Measurements from ENCODE around the gene LRP5.

LRP5 gene

DNA sequence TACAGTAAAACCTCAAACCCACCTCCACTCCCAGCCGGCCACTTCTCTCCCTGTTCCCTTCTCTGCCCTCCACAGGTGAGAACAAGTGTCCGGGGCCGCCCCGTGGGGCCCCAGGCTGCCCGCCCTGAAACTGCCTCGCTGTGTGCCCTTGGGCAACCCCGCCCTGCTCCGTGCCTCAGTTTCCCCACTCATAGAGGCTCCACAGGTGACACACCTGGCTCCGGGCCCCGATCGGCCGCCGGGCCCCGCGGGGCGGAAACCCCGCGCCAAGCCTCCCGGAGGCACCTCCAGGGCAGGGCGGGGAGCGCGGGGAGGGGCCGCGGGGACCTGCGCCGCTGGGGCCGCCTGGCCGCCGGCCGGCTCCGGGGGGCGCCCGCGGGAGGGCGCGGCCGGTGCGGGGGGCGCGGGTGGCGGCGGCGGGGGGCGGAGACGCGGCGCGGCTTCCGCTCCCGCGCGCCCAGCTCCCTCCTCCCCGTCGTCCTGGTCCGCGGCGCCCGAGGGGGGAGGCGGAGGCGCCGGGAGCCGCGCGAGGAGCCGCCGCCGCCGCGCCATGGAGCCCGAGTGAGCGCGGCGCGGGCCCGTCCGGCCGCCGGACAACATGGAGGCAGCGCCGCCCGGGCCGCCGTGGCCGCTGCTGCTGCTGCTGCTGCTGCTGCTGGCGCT lies at the start of gene LRP5:
LRP5 (plus strand) TSS at position 475 of the 663 bp plus-strand sequence; CDS start at position 599, 124 bp downstream.
- no peak for DNase-seq

DNA sequence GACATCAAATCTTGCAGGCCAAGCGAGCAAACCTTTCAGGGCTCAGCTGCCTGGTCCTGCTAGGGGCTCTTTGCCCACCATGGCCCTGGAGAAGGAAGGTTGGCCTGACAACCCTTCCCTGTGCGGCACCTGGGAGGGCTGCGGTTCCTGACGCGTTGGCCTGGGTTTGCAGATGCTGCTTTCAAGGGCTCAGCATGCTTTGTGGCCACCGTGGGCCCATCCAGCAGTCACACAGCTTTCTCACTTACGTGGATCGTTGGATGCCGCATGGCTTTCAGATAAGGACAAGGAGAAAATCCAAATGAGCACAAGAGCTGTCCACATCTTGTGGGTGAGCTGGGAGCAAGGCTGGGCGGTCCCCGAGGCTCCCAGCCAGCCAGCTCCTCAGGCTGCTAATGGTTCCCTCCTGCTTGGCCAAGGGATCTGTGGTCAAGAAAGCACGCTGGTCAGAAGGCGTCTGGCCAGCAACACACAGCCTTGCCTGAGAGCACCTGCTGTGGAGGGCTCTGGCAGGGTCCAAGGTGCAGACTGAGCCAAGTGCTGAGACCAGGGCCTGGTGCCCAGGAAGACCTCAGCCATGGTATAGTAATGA lies 48.9 kb upstream of the LRP5 start:
- no peak for DNase-seq

DNA sequence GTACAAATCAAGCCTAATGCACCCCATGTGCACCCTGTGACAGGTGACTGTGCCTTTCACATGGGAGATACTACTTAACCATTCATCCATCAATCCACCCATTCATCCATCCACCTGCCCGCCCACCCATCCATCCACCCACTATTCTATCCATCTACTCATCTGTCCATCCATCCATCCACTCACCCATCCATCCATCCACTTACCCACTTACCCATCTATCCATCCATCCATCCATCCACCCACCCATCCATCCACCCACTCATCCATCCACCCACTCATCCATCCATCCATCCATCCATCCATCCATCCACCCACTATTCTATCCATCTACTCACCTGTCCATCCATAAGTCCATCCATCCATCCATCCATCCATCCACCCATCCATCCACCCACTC lies 48.1 kb upstream of the LRP5 start:
- DNase-seq, result no peak

DNA sequence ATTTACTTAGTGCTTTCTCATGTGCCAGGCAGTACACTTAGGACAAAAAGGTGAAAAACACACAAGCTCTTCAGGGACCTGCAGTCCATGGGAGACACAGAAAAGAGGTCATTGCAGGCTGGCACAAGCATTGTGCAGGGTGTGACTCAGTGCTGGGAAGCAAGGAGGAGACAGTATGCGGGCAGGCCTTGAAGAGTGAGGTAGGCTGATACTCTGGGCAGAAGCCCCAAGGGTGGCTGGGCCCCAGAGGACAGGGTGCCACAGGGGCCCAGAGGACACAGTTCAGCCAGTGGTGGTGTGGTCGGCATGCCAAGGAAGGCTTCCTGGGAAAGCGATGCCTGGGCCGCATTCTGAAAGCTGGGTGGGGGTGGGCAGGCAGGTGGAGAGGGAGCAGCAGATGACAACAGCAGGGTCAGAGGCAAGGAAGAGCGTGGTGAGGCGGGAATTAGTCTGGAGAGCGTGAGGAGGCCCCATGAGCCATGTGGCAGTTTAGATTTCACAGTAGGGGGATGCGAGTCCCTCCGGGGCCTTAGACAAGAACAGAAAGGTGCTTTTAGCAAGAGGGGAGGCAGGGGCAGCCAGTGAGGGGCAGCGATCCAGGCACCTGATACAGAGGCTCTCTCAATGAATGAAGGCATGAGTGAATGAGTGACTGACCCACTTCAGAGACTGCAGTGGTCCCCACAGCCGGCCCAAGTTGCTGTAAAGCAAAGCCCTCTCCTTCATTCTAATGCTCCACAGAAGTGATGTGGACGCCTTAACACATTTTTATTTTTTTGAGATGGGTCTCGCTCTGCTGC lies 47.5 kb upstream of the LRP5 start:
- DNase-seq, result no peak

DNA sequence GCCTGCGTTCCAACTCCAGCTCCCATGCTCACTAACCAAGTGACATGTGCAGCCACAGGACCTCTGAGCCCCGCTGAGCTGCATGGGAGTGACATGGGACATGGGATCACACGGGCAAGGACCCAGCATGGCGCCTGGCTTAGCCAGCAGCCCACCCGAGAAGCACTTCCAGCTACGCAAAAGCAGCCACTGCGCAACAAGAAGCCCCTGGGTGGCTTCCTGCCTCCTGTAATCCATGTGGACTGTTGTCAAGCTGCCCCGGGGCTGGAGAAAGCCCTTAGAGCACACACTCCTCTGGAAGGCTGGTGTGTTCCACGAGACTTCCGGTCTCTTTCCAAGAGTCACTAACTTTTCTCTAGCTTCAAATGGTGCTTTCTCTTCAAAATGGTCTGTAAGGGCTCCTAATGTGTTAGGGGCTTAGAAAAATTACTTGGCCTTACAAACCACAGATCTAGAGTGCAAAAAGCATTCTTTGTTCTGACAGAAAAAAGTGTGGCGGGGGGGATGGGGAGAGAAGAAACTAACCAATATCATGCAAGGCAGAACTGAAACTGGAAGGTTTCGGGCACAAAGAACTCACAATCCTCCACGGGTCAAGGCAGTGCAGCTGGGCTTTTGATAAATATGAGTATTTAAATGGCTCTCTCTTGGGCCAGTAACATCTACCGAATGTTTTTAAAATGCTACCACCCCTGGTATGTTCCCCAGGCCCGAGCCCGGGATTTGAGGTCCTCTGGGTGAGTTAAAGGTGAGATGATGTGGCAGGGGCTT lies 46.1 kb upstream of the LRP5 start:
- DNase-seq, result no peak

DNA sequence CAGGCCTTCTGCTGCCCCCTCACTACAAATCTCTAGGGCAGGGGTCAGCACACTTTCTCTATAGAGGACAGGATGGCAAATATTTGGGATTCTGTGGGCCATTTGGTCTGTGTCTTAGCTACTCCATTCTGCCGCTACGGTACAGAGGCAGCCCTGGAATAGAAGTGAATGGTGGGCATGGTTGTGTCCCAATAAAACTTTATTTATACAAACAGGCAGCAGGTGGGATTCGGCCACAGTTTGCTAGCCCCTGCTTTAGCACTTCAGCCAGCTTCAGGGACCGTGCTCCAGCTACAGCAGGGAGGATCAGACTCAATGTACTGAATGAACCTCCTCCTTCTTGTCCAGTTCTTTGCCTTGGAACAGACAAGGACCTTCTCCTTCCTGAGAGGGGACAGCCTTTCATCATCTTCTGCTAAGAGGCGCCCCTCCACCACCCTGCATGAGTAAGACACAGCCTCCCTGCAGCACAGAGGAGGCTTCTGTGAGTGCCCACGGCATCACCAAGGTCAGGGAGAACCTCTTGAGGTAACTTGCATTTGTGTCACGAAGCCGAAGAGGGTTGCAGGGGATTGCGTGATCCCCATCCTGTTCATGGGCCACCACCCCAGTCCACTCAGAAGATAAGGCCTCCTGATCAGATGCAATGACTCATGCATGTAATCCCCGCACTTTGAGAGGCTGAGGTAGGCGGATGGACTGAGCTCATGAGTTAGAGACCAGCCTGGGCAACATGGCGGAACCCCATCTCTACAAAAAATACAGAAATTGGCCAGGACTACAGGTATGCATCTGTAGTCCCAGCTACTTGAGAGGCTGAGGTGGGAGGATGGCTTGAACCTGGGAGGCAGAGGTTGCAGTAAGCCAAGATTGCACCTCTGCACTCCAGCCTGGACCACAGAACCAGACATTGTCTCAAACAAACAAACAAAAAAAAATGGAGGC lies 45.2 kb upstream of the LRP5 start:
- no peak for DNase-seq

DNA sequence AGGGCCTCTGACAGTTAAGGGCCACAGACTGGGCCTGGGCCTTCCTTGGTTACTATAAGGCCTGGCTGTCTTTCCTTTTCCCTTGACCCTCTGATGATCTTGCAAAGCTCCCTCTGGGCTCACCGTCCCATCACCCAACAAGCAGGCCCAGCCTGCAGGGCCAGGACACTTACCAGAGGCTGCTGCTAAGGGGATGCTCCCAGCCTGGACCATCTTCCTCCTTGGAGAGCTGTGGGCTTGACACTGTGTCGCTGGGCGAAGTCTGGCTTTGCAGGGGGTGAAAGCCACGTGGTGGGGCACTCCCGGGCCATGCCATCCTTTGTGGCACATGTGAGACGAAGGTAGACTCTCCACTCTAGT lies 44.5 kb upstream of the LRP5 start:
- no peak for DNase-seq

DNA sequence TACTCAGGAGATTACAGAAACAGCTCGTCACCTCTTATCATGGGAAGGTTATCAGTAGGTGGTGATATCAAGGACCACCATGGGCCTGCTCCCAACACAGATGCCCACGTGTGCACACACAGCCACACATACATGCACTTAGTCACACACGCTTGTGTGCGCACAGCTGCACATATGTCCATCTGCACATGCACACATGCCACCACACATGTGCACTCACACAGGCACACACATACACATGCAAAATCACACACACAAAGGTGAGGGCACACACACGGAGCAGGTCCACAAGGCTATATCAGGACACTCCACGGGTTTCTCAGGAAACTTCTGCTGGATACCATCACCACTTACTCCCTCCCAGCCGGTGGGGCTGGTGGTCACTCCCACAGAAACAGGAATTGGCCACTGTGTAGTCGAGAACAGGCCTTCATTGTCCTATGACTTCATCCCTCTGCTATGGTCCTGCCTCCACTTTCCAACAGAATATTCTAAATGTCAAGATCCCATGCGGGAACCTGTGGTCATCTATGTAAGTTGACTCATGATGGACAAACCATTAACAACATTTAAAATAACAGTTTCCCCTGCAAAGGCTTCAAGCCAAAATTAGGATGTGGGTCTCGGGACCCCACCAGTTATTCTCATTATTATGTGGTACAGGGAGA lies 42.8 kb upstream of the LRP5 start:
- no peak for DNase-seq

DNA sequence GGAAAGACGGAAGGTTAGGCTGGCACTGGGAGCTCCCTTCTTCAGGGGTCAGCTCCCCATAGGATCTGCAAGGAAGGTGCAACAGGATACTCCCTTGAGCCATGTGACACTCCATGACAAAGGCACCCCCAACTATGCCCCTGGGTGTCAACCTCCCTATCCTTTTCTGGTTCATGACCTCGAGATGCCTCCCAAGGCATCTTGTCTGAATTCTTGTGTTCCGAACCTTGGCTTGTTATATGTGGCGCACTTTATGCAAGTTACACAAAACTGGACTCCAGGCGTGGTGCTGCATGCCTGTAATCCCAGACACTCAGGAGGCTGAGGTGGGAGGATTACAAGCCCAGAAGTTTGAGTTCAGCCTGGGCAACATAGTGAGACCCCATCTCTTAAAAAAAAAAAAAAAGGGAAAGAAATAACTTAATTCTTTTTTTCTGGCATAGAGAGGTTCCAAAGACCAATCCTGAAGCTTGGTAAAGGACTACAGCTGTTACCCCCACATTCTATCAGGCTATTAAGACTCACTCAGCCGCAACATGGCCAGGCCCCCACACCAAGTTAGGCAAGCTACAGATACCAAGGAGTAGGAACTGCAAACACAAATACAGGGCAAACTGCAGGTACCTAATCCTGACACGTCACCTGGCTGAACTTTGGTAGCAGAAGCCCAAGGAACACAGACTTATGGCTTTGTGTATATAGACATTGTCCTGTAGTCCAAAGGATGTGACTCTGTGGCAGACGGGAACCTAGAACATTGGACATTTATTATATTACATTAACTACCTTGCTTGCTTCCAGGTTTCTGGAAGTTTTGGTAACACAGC lies 42.0 kb upstream of the LRP5 start:
- no peak for DNase-seq

DNA sequence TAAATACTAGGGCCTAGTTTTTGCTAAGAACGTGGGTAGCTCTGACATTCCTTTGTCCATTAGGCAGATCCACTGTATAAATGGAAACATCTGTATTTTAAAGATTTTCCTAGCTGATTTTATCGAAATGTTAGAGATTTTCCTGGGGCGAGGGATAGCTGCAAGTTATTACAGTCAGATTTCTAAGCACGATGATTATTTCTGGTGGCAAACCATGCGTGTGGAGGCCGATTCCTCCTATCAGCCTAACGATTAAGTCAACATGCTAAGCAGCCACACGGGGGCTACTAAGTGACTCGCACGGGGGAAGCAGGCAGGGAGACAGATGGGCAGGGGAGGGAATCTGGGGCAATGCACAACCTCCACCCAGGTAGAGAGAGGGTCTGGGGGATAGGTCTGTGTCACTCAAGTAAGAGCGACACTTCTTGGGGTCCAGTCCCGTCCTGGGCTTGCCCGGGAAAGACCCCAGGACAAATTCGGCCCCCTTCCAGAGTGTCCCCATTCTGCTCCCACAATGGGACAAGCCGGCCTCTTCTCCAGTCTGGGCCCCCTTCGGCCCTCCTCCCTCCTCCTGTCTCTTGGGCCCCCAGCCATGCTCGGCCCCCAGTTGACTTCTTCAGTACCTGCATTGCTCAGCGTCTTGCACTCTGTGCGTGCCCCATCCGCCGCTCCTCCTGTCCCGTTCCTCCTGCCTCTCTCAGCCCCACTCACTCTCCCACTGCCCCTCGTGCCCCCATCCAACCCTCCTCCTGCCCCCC lies 41.2 kb upstream of the LRP5 start:
- peak; percentile 80 for DNase-seq

DNA sequence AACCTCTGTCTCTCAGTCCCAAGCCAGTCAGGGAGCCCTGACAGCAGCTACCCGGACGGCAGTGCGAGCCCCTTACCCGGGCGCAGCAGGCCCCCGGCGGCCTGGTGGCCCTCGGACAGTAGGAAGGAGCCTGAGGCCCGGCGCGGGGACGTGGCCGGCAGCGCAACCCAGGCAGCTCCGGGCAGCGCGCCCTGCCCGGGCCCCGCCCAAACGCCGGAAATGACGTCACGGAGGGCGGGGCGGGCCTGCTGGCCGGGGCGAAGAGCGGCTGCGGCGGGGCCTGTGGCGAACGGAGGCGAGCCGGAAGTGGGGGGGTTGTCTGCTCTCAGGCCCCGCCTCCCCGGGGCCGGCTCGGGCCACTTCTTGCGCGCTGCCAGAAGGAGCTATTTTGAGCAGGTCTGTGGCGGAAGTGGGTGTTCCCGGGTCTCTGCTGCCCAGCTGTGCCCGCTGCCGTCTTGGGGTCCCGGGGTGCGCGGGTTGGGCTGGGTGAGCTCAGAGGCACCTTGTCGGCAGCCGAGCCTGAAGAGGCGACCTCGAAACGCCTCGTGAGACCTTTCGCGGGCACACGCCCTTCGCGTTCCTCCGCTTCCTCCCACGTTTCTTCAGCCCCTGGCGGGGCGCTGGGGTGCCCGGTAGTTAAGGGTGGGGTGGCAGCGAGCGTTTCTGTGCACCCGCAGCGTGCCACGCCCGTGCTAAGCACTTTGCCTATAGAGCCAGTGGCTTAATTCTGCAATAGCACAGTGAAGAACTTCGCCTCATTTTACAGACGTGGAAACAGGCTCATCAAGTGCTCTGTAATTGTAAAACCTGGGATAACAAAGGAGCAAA lies 40.4 kb upstream of the LRP5 start, which contains the start of gene C11orf24:
C11orf24 (minus strand) TSS at position 193 of the 828 bp plus-strand sequence. CDS start 8,206 bp downstream, outside the sequence.
- peak; percentile 98 for DNase-seq

DNA sequence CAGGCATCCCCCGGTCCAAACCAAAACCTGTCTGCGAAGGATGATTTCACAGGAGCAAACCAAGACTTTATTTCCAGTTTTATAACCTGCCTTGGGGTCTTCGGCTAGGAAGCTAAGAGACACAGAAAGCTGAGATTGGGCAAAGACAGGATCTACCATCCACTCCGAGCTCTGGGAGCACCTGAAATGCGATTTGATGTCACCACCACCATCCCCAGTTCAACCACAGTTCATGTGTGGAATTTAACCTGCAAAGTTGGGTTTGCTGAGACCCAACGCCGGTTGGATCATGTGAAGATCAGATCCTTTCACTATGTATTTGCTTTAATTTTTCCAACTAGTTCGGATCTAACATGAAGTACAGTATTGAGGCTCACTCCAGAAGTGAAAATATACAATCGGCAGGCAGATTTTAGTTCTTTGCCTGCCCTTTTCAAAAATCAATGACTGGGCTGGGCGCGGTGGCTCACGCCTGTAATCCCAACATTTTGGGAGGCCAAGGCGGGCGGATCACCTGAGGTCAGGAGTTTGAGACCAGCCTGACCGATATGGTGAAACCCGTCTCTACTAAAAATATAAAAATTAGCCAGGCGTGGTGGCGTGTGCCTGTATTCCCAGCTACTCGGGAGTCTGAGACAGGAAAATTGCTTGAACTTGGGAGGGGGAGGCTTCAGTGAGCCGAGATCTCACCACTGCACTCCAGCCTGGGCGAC lies 39.2 kb upstream of the LRP5 start:
- DNase-seq, result no peak

DNA sequence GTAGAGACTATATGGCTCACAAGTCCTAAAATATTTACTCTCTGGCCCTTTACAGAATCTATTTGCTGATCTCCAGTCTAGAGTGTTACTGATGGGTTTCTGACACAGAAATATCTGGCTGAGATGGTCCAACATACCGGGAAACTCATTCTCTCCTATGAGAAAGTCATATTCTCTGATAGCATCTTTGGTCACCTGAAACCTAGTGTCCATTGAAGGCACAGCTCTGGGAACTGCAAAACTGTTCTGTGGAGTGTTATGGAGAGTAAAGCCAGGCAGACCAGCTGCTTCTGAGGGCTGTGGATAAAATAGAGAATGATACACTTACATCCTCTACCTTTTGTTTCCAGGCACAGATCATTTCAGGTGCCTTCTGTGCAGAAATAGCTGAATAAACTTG lies 38.1 kb upstream of the LRP5 start:
- no peak for DNase-seq

DNA sequence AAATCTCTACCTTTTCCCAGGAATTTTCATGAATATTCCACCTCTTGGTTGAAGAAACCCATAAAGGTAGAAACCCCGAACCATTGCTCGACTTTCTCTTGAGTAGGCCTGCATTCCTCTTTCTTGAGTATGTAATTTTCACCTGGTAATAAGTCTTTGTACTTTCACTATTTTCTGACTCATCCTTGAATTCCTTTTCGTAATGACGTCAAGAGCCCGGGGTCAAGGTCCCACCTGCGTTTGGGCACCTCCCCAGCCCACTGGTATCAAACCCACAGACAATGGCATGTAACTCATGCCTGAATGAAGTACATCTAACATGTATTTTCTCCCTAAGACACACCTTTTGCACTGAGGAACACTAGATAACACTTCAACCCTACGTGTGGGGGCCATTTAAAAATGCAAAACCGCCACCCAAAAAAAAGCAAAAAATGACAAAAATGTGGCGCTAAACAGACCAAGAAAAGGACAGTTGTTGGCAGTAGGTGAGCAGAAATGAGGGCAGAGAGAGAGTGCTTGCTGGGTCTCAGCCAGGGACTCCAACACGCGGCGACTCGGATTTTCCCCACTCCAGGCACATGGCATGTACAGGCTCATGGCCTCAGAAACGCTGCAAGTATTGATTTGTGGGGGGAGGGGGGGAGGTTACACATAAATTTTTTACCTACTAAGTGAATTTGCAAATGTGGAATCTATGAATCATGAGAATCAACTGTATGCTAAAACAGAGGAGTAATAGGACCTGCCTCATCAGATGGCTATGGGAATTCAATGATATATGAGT lies 36.5 kb upstream of the LRP5 start:
- no peak for DNase-seq

DNA sequence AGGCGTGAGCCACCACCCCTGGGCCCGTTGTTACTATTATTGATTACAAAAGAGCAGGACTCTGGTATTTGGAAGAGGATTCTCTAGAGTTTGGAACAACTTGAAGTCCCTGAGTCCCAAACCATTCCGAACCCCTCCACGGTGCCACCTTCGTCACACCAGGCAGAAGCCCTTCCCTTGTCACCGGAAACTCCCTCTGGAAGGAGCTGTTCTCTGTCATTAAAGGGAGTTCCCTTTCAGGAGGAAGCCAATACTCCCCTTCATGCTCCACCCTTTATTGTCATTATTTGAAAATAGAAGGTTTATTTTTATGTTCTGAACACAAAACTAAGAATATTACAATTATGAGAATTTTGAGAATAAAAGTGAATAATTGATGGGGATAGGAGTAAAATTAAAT lies 35.5 kb upstream of the LRP5 start:
- no peak for DNase-seq

DNA sequence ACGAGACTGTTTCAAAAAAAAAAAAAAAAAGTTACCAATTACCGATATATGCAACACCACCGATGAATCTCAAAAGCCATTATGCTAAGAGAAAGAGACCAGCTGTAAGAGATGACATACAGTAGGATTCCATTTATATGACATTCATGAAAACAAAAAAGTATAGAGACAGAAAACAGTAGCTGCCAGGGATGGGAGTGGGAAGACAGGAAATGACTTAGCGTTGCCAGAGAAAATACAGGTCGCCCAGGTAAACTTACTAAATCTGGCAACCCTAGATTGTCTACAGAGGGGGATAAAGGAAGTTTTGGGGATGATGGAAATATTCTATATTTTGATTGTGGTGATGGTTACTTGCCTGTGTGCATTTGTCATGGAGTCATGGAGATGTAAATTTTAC lies 32.7 kb upstream of the LRP5 start:
- DNase-seq, result no peak

DNA sequence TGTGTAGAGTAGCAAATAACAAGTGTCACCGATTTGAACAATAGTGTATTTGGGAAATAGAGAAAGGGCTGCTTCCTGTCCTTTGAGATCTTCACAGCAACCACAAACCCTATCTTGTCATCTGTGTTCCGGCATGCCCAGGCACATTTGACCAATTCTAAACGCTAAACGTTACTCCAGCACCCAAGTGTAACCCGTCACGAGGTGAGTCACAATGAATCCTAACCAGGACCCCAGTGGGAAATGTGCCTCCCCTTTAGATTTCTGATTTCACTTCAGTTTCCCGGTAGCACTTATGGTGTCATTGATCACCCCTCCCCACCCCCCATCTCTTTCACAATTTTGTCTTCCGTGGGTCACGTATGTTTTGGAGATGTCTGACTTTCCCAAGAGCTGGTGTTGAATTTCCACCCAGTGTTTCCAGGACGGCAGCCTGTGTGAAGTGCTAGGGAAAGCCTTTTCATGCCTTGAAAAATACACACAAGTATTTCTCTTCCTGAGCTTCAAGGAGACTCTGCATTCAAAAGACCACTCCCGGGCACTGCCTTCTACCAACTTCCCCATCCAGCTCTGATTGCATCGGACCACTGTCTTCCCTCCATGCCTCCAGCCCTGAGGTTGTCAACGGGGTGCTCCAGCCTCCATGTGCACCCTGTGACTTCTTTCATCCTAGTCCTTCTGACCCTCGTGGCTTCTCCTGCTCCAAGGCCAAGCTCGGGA lies 30.1 kb upstream of the LRP5 start:
- no peak for DNase-seq
